Measurements from ENCODE around the gene GRIA3.

GRIA3 gene

GRCh38 chrX:123184219-123184865 lies at the start of gene GRIA3:
GRIA3 (plus strand) TSS chrX:123184278; CDS start chrX:123184536, 258 bp downstream.
- no peak for DNase-seq (ENCODE audit: low read depth in 3 of 3, low spot score in 1 of 3)

- no peak for DNase-seq (ENCODE audit: low read depth in 3 of 3, low spot score in 1 of 3)
Observed at GRCh38 chrX:123138473-123138872, 45.6 kb upstream of the GRIA3 start.

GRCh38 chrX:123140454-123140853 lies 43.6 kb upstream of the GRIA3 start:
- DNase-seq (ENCODE audit: low read depth in 3 of 3, low spot score in 1 of 3) = no peak

- DNase-seq (ENCODE audit: low read depth in 3 of 3, low spot score in 1 of 3) = no peak
Observed at GRCh38 chrX:123140904-123141303, 43.2 kb upstream of the GRIA3 start.

- DNase-seq (ENCODE audit: low read depth in 3 of 3, low spot score in 1 of 3) = no peak
Observed at GRCh38 chrX:123153846-123154335, 30.2 kb upstream of the GRIA3 start.

GRCh38 chrX:123155327-123155726 lies 28.8 kb upstream of the GRIA3 start:
- no peak for DNase-seq (ENCODE audit: low read depth in 3 of 3, low spot score in 1 of 3)

GRCh38 chrX:123157586-123157985 lies 26.5 kb upstream of the GRIA3 start:
- DNase-seq (ENCODE audit: low read depth in 3 of 3, low spot score in 1 of 3) = no peak

- DNase-seq (ENCODE audit: low read depth in 3 of 3, low spot score in 1 of 3) = no peak
Observed at GRCh38 chrX:123159403-123159802, 24.7 kb upstream of the GRIA3 start.

- no peak for DNase-seq (ENCODE audit: low read depth in 3 of 3, low spot score in 1 of 3)
Observed at GRCh38 chrX:123167621-123168020, 16.5 kb upstream of the GRIA3 start.

GRCh38 chrX:123169247-123169901 lies 14.7 kb upstream of the GRIA3 start:
- no peak for DNase-seq (ENCODE audit: low read depth in 3 of 3, low spot score in 1 of 3)

- no peak for DNase-seq (ENCODE audit: low read depth in 3 of 3, low spot score in 1 of 3)
Observed at GRCh38 chrX:123170546-123170945, 13.5 kb upstream of the GRIA3 start.

- DNase-seq (ENCODE audit: low read depth in 3 of 3, low spot score in 1 of 3) = no peak
Observed at GRCh38 chrX:123171781-123172180, 12.3 kb upstream of the GRIA3 start.

- no peak for DNase-seq (ENCODE audit: low read depth in 3 of 3, low spot score in 1 of 3)
Observed at GRCh38 chrX:123172869-123173268, 11.2 kb upstream of the GRIA3 start.

- no peak for DNase-seq (ENCODE audit: low read depth in 3 of 3, low spot score in 1 of 3)
Observed at GRCh38 chrX:123173833-123174232, 10.2 kb upstream of the GRIA3 start.

- no peak for DNase-seq (ENCODE audit: low read depth in 3 of 3, low spot score in 1 of 3)
Observed at GRCh38 chrX:123175366-123176122, 8.5 kb upstream of the GRIA3 start.

GRCh38 chrX:123181233-123181914 lies 2.7 kb upstream of the GRIA3 start:
- no peak for DNase-seq (ENCODE audit: low read depth in 3 of 3, low spot score in 1 of 3)

- no peak for DNase-seq (ENCODE audit: low read depth in 3 of 3, low spot score in 1 of 3)
Observed at GRCh38 chrX:123184866-123185276, 793 bp downstream of the GRIA3 start.

GRCh38 chrX:123185721-123186120 lies 1.6 kb downstream of the GRIA3 start:
- no peak for DNase-seq (ENCODE audit: low read depth in 3 of 3, low spot score in 1 of 3)

GRCh38 chrX:123186801-123187200 lies 2.7 kb downstream of the GRIA3 start:
- no peak for DNase-seq (ENCODE audit: low read depth in 3 of 3, low spot score in 1 of 3)

GRCh38 chrX:123188081-123188480 lies 4.0 kb downstream of the GRIA3 start:
- DNase-seq (ENCODE audit: low read depth in 3 of 3, low spot score in 1 of 3) = no peak

- DNase-seq (ENCODE audit: low read depth in 3 of 3, low spot score in 1 of 3) = no peak
Observed at GRCh38 chrX:123189338-123189737, 5.3 kb downstream of the GRIA3 start.
